Loucy (cell line): ENCODE data around the gene SMCHD1.

Source experiments
- CTCF ChIP-seq: fragments of 200-600 bp; sonication (generic); conservative IDR thresholded peaks from 2 replicates; pipeline ENCODE4 v1.5.1; 2014; ENCODE audit warnings: mild to moderate bottlenecking, antibody characterized with exemption, low read length
- EZH2phosphoT487 ChIP-seq: fragments of 200-600 bp; IDR thresholded peaks from 2 replicates; pipeline ENCODE4 v1.6.1; 2018; ENCODE audit warnings: antibody characterized with exemption, mild to moderate bottlenecking, moderate library complexity, borderline replicate concordance

GRCh38 chr18:2758309-2758708 lies 102.8 kb downstream of the SMCHD1 start:
- TF ChIP-seq CTCF (no peak), EZH2phosphoT487 (no peak)
